H1 (cell line): ENCODE data around the gene ZNF425. TPM values are rescaled to one million over a fixed set of nuclear protein-coding genes. Genes with fewer than 3 reads are reported as not detected.

Source experiments
- CTCF ChIA-PET: fragments of 300-600 bp; sonication (Branson Sonifier 250); formaldehyde crosslinking; loops from one replicate; lab custom pipeline; 2021; ENCODE audit not compliant: partially characterized antibody; lab: Charles Lee
- POLR2A ChIA-PET: fragments of 300-600 bp; sonication (Branson Sonifier 250); formaldehyde crosslinking; loops from one replicate; lab custom pipeline; 2021; ENCODE audit warnings: inconsistent platforms; ENCODE audit not compliant: partially characterized antibody; lab: Charles Lee
- DNase-seq, 2 experiments: peaks; one replicate each; pipeline versions ENCODE4 v3.0.0 to v3.0.0-alpha.2; 2010 to 2022; ENCODE audit warnings: low spot score in 2 of 2, low read depth in 1 of 2, mixed read lengths in 1 of 2
- FAIRE-seq: peaks from 2 replicates; lab custom pipeline; 2011; peaks lifted over from hg19 to GRCh38; lab: Jason Lieb, UNC
- H2AFZ ChIP-seq: 2 replicates; pipeline ENCODE4 v1.8.1; 2012; ENCODE audit warnings: low read length, inconsistent platforms
- H2AK5ac ChIP-seq: 2 replicates; pipeline ENCODE4 v1.6.1; 2013; ENCODE audit warnings: low read depth, low read length
- H2BK120ac ChIP-seq: replicated peaks from 2 replicates; pipeline ENCODE3; 2013; ENCODE audit warnings: low read depth, low read length, inconsistent platforms
- H2BK12ac ChIP-seq: 2 replicates; pipeline ENCODE4 v1.6.1; 2013; ENCODE audit warnings: low read depth, low read length
- H2BK15ac ChIP-seq: 2 replicates; pipeline ENCODE4 v1.6.1; 2013; ENCODE audit warnings: low read length
- H2BK20ac ChIP-seq: 2 replicates; pipeline ENCODE4 v1.6.1; 2013; ENCODE audit warnings: low read length
- H2BK5ac ChIP-seq: 2 replicates; pipeline ENCODE4 v1.6.1; 2013; ENCODE audit warnings: low read depth, low read length
- H3K14ac ChIP-seq: 2 replicates; pipeline ENCODE4 v1.6.1; 2013; ENCODE audit warnings: inconsistent platforms; ENCODE audit not compliant: insufficient read length
- H3K18ac ChIP-seq: 2 replicates; pipeline ENCODE4 v1.6.1; 2013; ENCODE audit warnings: low read length; ENCODE audit errors: extremely low read depth
- H3K23ac ChIP-seq: 2 replicates; pipeline ENCODE4 v1.6.1; 2013; ENCODE audit warnings: inconsistent platforms; ENCODE audit not compliant: insufficient read length
- H3K23me2 ChIP-seq: 2 replicates; pipeline ENCODE4 v1.6.1; 2013; ENCODE audit warnings: low read depth, low read length
- H3K27ac ChIP-seq: 2 replicates; pipeline ENCODE4 v1.6.1; 2011; ENCODE audit warnings: low read depth, low read length, inconsistent platforms
- H3K27me3 ChIP-seq, 4 experiments: replicated peaks in 1 of 4; 1 replicate in 1 of 4; 2 replicates in 3 of 4; pipeline versions ENCODE4 v1.6.1 to v1.8.1; 2011 to 2013; ENCODE audit warnings: low read length in 3 of 4, mild to moderate bottlenecking in 3 of 4, inconsistent platforms in 2 of 4, mixed read lengths in 2 of 4, moderate library complexity in 1 of 4; ENCODE audit not compliant: control insufficient read depth in 3 of 4, insufficient read depth in 3 of 4; ENCODE audit errors: extremely low read depth in 1 of 4
- H3K36me3 ChIP-seq, 4 experiments: 2 replicates each; pipeline versions ENCODE4 v1.6.1 to v1.8.1; 2011 to 2013; ENCODE audit warnings: mild to moderate bottlenecking in 4 of 4, low read length in 3 of 4, moderate library complexity in 2 of 4, control low read depth in 1 of 4, inconsistent platforms in 1 of 4; ENCODE audit not compliant: insufficient read depth in 4 of 4, control insufficient read depth in 2 of 4
- H3K4ac ChIP-seq: replicated peaks from 2 replicates; pipeline ENCODE3; 2013; ENCODE audit warnings: low read length, low read depth, mixed read lengths, inconsistent platforms; ENCODE audit not compliant: insufficient read length
- H3K4me1 ChIP-seq, 4 experiments: replicated peaks in 1 of 4; 1 replicate in 1 of 4; 2 replicates in 3 of 4; pipeline versions ENCODE4 v1.6.1 to v1.8.1; 2011 to 2013; ENCODE audit warnings: low read length in 3 of 4, inconsistent platforms in 2 of 4, mixed read lengths in 1 of 4; ENCODE audit not compliant: insufficient read depth in 4 of 4, control insufficient read depth in 3 of 4
- H3K4me2 ChIP-seq, 2 experiments: 2 replicates each; pipeline versions ENCODE4 v1.6.1 to v1.8.1; 2011 to 2013; ENCODE audit warnings: low read depth in 2 of 2, low read length in 2 of 2, control low read depth in 1 of 2, inconsistent platforms in 1 of 2, mild to moderate bottlenecking in 1 of 2; ENCODE audit not compliant: insufficient read depth in 1 of 2
- H3K4me3 ChIP-seq, 4 experiments: fragments of 200-600, 300-600 bp in 1 of 4; sonication (generic), shearing (Covaris generic), sonication (Bioruptor Twin) in 1 of 4; 2 replicates each; pipeline versions ENCODE4 v1.5.1 to v1.8.1; 2011 to 2016; ENCODE audit warnings: low read length in 4 of 4, low read depth in 3 of 4, control low read depth in 2 of 4, inconsistent platforms in 2 of 4, mild to moderate bottlenecking in 2 of 4, mixed read lengths in 1 of 4, moderate library complexity in 1 of 4; ENCODE audit not compliant: insufficient read depth in 2 of 4; ENCODE audit errors: extremely low read depth in 1 of 4
- H3K56ac ChIP-seq: replicated peaks from 2 replicates; pipeline ENCODE3; 2013; ENCODE audit warnings: low read depth, mild to moderate bottlenecking, mixed read lengths, low read length, inconsistent platforms; ENCODE audit not compliant: insufficient read length
- H3K79me1 ChIP-seq: 2 replicates; pipeline ENCODE4 v1.6.1; 2013; ENCODE audit warnings: low read depth, low read length, control low read depth
- H3K79me2 ChIP-seq, 2 experiments: 2 replicates each; pipeline versions ENCODE4 v1.6.1 to v1.8.1; 2012 to 2013; ENCODE audit warnings: low read length in 2 of 2, mild to moderate bottlenecking in 2 of 2, inconsistent platforms in 1 of 2; ENCODE audit not compliant: insufficient read depth in 2 of 2, control insufficient read depth in 1 of 2
- H3K9ac ChIP-seq, 4 experiments: replicated peaks in 1 of 4; 1 replicate in 1 of 4; 2 replicates in 3 of 4; pipeline versions ENCODE4 v1.6.1 to v1.8.1; 2011 to 2013; ENCODE audit warnings: low read depth in 3 of 4, low read length in 3 of 4, control low read depth in 2 of 4, mild to moderate bottlenecking in 2 of 4, moderate library complexity in 2 of 4, inconsistent platforms in 1 of 4; ENCODE audit errors: extremely low read depth in 1 of 4
- H3K9me3 ChIP-seq, 2 experiments: 2 replicates each; pipeline versions ENCODE4 v1.6.1 to v1.8.1; 2012 to 2013; ENCODE audit warnings: mild to moderate bottlenecking in 2 of 2, moderate library complexity in 2 of 2, control low read depth in 1 of 2, inconsistent platforms in 1 of 2, low read depth in 1 of 2, low read length in 1 of 2, mixed read lengths in 1 of 2; ENCODE audit not compliant: insufficient read depth in 2 of 2
- H4K20me1 ChIP-seq, 2 experiments: replicated peaks in 1 of 2; 2 replicates each; pipeline versions ENCODE3 to v1.8.1; 2011 to 2013; ENCODE audit warnings: inconsistent platforms in 2 of 2, low read length in 2 of 2, mild to moderate bottlenecking in 1 of 2; ENCODE audit not compliant: insufficient read depth in 2 of 2, control insufficient read depth in 1 of 2
- H4K5ac ChIP-seq: 2 replicates; pipeline ENCODE4 v1.6.1; 2013; ENCODE audit warnings: low read length, low read depth, mixed read lengths, inconsistent platforms; ENCODE audit not compliant: insufficient read length
- H4K8ac ChIP-seq: 2 replicates; pipeline ENCODE4 v1.8.0; 2013; ENCODE audit warnings: mild to moderate bottlenecking, moderate library complexity, low read length, inconsistent platforms; ENCODE audit not compliant: insufficient read depth; ENCODE audit errors: extremely low read depth
- H4K91ac ChIP-seq: replicated peaks from 2 replicates; pipeline ENCODE3; 2013; ENCODE audit warnings: low read length, mixed read lengths, inconsistent platforms; ENCODE audit not compliant: insufficient read length
- BRCA1 ChIP-seq: IDR thresholded peaks from 2 replicates; pipeline ENCODE4 v1.6.1; 2012; ENCODE audit warnings: low read depth, low read length, improper control_type of control experiment
- CBX8 ChIP-seq: fragments of 300-800, 300-1000 bp; sonication (generic); IDR thresholded peaks from 2 replicates; pipeline ENCODE4 v1.7.1; 2016; ENCODE audit warnings: low read depth, low read length, borderline replicate concordance
- CEBPB ChIP-seq: IDR thresholded peaks from 2 replicates; pipeline ENCODE4 v1.6.1; 2012; ENCODE audit warnings: low read depth, low read length
- CREB1 ChIP-seq: IDR thresholded peaks from 2 replicates; pipeline ENCODE4 v1.6.1; 2012; ENCODE audit warnings: inconsistent platforms
- FOSL1 ChIP-seq: IDR thresholded peaks from 2 replicates; pipeline ENCODE4 v1.6.1; 2011; ENCODE audit warnings: mild to moderate bottlenecking, low read depth, low read length, moderate library complexity; ENCODE audit not compliant: insufficient read depth
- MAFK ChIP-seq: IDR thresholded peaks from 2 replicates; pipeline ENCODE4 v1.6.1; 2012; ENCODE audit warnings: low read depth, mild to moderate bottlenecking, improper control_type of control experiment, low read length
- RFX5 ChIP-seq: IDR thresholded peaks from 2 replicates; pipeline ENCODE4 v1.6.1; 2011; ENCODE audit warnings: low read depth, low read length, improper control_type of control experiment, borderline replicate concordance
- SIN3A ChIP-seq, 2 experiments: IDR thresholded peaks in 1 of 2; conservative IDR thresholded peaks in 1 of 2; 2 replicates each; pipeline ENCODE4 v1.6.1; 2011 to 2012; ENCODE audit warnings: low read length in 2 of 2, improper control_type of control experiment in 1 of 2, low read depth in 1 of 2, mild to moderate bottlenecking in 1 of 2
- SP1 ChIP-seq: IDR thresholded peaks from 2 replicates; pipeline ENCODE4 v1.6.1; 2011; ENCODE audit warnings: low read depth, low read length
- SP2 ChIP-seq: IDR thresholded peaks from 2 replicates; pipeline ENCODE4 v1.6.1; 2012; ENCODE audit warnings: mild to moderate bottlenecking, low read length, inconsistent platforms
- SUZ12 ChIP-seq: fragments of 200-600 bp; sonication (generic); IDR thresholded peaks from 2 replicates; pipeline ENCODE4 v1.6.1; 2012; ENCODE audit warnings: mild to moderate bottlenecking, inconsistent platforms, low read length, moderate library complexity, mixed read lengths
- YY1 ChIP-seq: IDR thresholded peaks from 2 replicates; pipeline ENCODE4 v1.6.1; 2011; ENCODE audit warnings: low read depth, mild to moderate bottlenecking, low read length
- WGBS, 2 experiments: shearing (Covaris generic) in 1 of 2; methylation state at CpG; one replicate each; pipeline versions ENCODE4 v1.1.6 to v1.1.7; 2013 to 2015; ENCODE audit warnings: low lambda C conversion rate in 2 of 2, mixed read lengths in 2 of 2, inconsistent platforms in 1 of 2, low coverage in 1 of 2, missing lambda C conversion rate in 1 of 2; ENCODE audit not compliant: insufficient replicate concordance in 2 of 2, insufficient coverage in 1 of 2, insufficient read length in 1 of 2; ENCODE audit errors: extremely low coverage in 1 of 2, missing lambda C conversion rate in 1 of 2; 5-methylcytosine and 5-hydroxymethylcytosine counted together
- polyA plus RNA-seq, 7 experiments: library from polyadenylated mRNA; depleted of rRNA in 3 of 7; stranded (reverse) in 5 of 7; unstranded in 2 of 7; fragments of >200 nt in 5 of 7; fragments of 200-250 nt in 2 of 7; gene quantifications; 1 replicate in 5 of 7; 2 replicates in 1 of 7; 4 replicates in 1 of 7; pipeline versions ENCODE4 v1.2.1 to v1.2.3, GENCODE V29; 2011 to 2013; ENCODE audit warnings: missing spikeins in 2 of 7, mixed read lengths in 2 of 7
- total RNA-seq: library from RNA; stranded (reverse); fragmentation: NEBNext Ultra II Directional; extraction: Animal tissue kit (Norgen Biotek cat#: 25700); gene quantifications from 2 replicates; pipeline ENCODE4 v1.2.1, GENCODE V29; 2021
- TF ChIP-seq, protein P1 (sequence below): IDR thresholded peaks from 2 replicates; pipeline ENCODE4 v1.6.1; 2012; ENCODE audit warnings: low read length, inconsistent platforms

ZNF425 gene
- total and polyA plus RNA-seq, 2 of the 8 experiments (the other 6 are each of a cell fraction or from before 2014, with no cell fraction given) = 3.4 to 6.1 TPM

DNA sequence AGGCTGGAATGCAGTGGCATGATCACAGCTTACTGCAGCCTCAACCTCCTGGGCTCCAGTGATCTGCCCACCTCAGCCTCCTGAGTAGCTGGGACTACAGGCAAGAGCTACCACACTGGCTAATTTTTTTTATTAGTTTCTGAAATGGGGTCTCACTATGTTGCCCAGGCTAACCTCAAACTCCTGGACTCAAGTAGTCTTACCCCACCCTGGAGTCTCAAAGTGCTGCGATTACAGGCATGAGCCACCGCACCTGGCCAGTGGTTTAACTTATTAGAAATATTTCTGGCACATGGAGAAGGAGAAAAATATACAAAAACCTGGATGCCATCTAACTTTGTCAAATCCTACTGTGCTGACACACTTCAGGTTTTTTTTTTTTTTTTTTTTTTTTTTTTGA, 50.8 kb downstream of the ZNF425 start:
- H2AK5ac ChIP-seq = no peak overlapping the region
- H3K9ac ChIP-seq = no peak overlapping the region
- no peak overlapping the region for H2BK12ac ChIP-seq
- no peak overlapping the region for H3K23ac ChIP-seq
- H2BK120ac ChIP-seq = no peak overlapping the region
- FAIRE-seq = no peak
- H3K36me3 ChIP-seq = peaks cover 12 to 34% (median 22%) of the 10 kb centered on the region in 4 experiments
- no peak overlapping the region for H2BK15ac ChIP-seq
- H3K18ac ChIP-seq = no peak overlapping the region
- H4K20me1 ChIP-seq = peaks cover 0 to 3% of the 10 kb centered on the region in 2 experiments
- H3K14ac ChIP-seq = no peak overlapping the region
- POLR2A ChIA-PET = interaction anchor here (1.5 kb wide), 1 partner anchor 14 kb away, joined by 5 read pairs; no protein-coding TSS in a partner anchor
- H2BK5ac ChIP-seq = no peak overlapping the region
- H3K27ac ChIP-seq = no peak overlapping the region
- H4K91ac ChIP-seq = no peak overlapping the region
- no peaks in the 10 kb centered on the region for H3K23me2 ChIP-seq
- H3K4me2 ChIP-seq = no peak overlapping the region
- no peak overlapping the region for H3K4me3 ChIP-seq
- H3K56ac ChIP-seq = no peak overlapping the region
- no peak overlapping the region for H2AFZ ChIP-seq
- H3K4ac ChIP-seq = no peak overlapping the region
- H2BK20ac ChIP-seq = no peak overlapping the region
- 90% methylated on average over 2 of the region's 2 CpGs; no CpG with 5 or more reads in 1 of the 2 experiments for WGBS, 2 experiments
- H3K27me3 ChIP-seq = no peaks in the 10 kb centered on the region
- no peak for DNase-seq
- H4K8ac ChIP-seq = no peak overlapping the region
- CTCF ChIA-PET = interaction anchor here (0.6 to 2.4 kb wide), 2 partner anchors 10 to 17 kb away, joined by 3 to 6 read pairs; no protein-coding TSS in a partner anchor
- no peak overlapping the region for H4K5ac ChIP-seq
- no peaks in the 10 kb centered on the region for H3K79me1 ChIP-seq
- no peaks in the 10 kb centered on the region for H3K9me3 ChIP-seq
- H3K4me1 ChIP-seq = no peaks in the 10 kb centered on the region; a peak in 1 of 7 replicates
- H3K79me2 ChIP-seq = no peaks in the 10 kb centered on the region
- no peak for TF ChIP-seq CREB1
- no peak for TF ChIP-seq CEBPB
- no peak for TF ChIP-seq CBX8
- TF ChIP-seq FOSL1 = no peak
- TF ChIP-seq YY1 = no peak
- no peak for TF ChIP-seq SUZ12
- TF ChIP-seq SIN3A (conservative IDR thresholded peaks at IDR 0.05 in 1 of 2, IDR thresholded peaks at IDR 0.05 in 1 of 2; ENCODE audit: low read depth in 1 of 2, low read length in 2 of 2) = no peak
- TF ChIP-seq RFX5 = no peak
- no peak for TF ChIP-seq SP2
- TF ChIP-seq, protein P1, sequence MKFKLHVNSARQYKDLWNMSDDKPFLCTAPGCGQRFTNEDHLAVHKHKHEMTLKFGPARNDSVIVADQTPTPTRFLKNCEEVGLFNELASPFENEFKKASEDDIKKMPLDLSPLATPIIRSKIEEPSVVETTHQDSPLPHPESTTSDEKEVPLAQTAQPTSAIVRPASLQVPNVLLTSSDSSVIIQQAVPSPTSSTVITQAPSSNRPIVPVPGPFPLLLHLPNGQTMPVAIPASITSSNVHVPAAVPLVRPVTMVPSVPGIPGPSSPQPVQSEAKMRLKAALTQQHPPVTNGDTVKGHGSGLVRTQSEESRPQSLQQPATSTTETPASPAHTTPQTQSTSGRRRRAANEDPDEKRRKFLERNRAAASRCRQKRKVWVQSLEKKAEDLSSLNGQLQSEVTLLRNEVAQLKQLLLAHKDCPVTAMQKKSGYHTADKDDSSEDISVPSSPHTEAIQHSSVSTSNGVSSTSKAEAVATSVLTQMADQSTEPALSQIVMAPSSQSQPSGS = no peak
- no peak for TF ChIP-seq BRCA1
- TF ChIP-seq MAFK = no peak
- no peak for TF ChIP-seq SP1
